A673 (cell line): Measurements from ENCODE around the gene CLEC12A. TPM values are rescaled to one million over a fixed set of nuclear protein-coding genes. Genes with fewer than 3 reads are reported as not detected.

ENCODE experiments used
- BruUV-seq: library from RNA; stranded (reverse); fragments of 400-500 nt; replicated peaks from 2 replicates; lab custom pipeline; 2021; lab: Mats Ljungman, UMichigan
- CTCF ChIA-PET: fragments of 300-600 bp; sonication (Branson Sonifier 250); formaldehyde crosslinking; loops from one replicate; lab custom pipeline; 2022; ENCODE audit warnings: antibody characterized with exemption; lab: Charles Lee
- POLR2A ChIA-PET: fragments of 300-600 bp; sonication (Branson Sonifier 250); formaldehyde crosslinking; loops from one replicate; lab custom pipeline; 2022; ENCODE audit warnings: antibody characterized with exemption; ENCODE audit not compliant: low non-redundant PET; lab: Charles Lee
- DNase-seq: peaks from one replicate; pipeline ENCODE4 v3.0.0-alpha.2; 2015; ENCODE audit warnings: low spot score
- H3K27ac ChIP-seq: fragments of 200-600 bp; sonication (generic); 2 replicates; pipeline ENCODE4 v1.5.1; 2016; ENCODE audit warnings: mixed run types, low read depth, mild to moderate bottlenecking, mixed read lengths, antibody characterized with exemption, low read length; ENCODE audit not compliant: poor library complexity, severe bottlenecking
- H3K27me3 ChIP-seq: fragments of 200-600 bp; sonication (generic); replicated peaks from 2 replicates; pipeline ENCODE4 v1.6.1; 2017; ENCODE audit warnings: mixed run types, low read depth, mild to moderate bottlenecking, mixed read lengths, antibody characterized with exemption, low read length; ENCODE audit not compliant: insufficient read depth, poor library complexity
- H3K36me3 ChIP-seq: fragments of 200-600 bp; sonication (generic); 2 replicates; pipeline ENCODE4 v1.6.1; 2016; ENCODE audit warnings: mixed run types, mild to moderate bottlenecking, mixed read lengths, antibody characterized with exemption, low read length; ENCODE audit not compliant: insufficient read depth, poor library complexity, severe bottlenecking
- H3K4me1 ChIP-seq: fragments of 200-600 bp; sonication (generic); 2 replicates; pipeline ENCODE4 v1.6.1; 2017; ENCODE audit warnings: mixed run types, mild to moderate bottlenecking, mixed read lengths, antibody characterized with exemption, low read length; ENCODE audit not compliant: insufficient read depth, poor library complexity, severe bottlenecking
- H3K4me3 ChIP-seq: fragments of 200-600 bp; sonication (generic); 2 replicates; pipeline ENCODE4 v1.5.1; 2016; ENCODE audit warnings: low read depth, mixed run types, mild to moderate bottlenecking, mixed read lengths, low read length; ENCODE audit not compliant: poor library complexity, severe bottlenecking
- H3K9me3 ChIP-seq: fragments of 200-600 bp; sonication (generic); 2 replicates; pipeline ENCODE4 v1.6.1; 2016; ENCODE audit warnings: mixed run types, low read depth, mild to moderate bottlenecking, mixed read lengths, antibody characterized with exemption, low read length; ENCODE audit not compliant: poor library complexity, severe bottlenecking
- CTCF ChIP-seq: fragments of 300-800, 200-600 bp; sonication (generic); conservative IDR thresholded peaks from 2 replicates; pipeline ENCODE4 v1.5.1; 2017; ENCODE audit warnings: low read depth, mild to moderate bottlenecking, antibody characterized with exemption, low read length, moderate library complexity, mixed read lengths
- EZH2 ChIP-seq: fragments of 200-600 bp; sonication (generic); IDR thresholded peaks from 2 replicates; pipeline ENCODE4 v1.6.1; 2017; ENCODE audit warnings: borderline replicate concordance, low read depth, mild to moderate bottlenecking, mixed read lengths, antibody characterized with exemption, low read length; ENCODE audit not compliant: poor library complexity, severe bottlenecking
- intact Hi-C: fragments of 100-400 bp; cut with micrococcal nuclease; formaldehyde crosslinking; loops from one replicate; pipeline ENCODE4 v1.10.0; 2022; ENCODE audit not compliant: unreplicated experiment
- total RNA-seq: library from RNA; stranded (reverse); gene quantifications from 2 replicates; pipeline ENCODE4 v1.2.3, GENCODE V29; 2021

The CLEC12A gene
- total RNA-seq, 1 experiment from 2014 or later, result not detected

GRCh38 chr12:9933958-9934357 is 37.3 kb upstream of the CLEC12A start:
- DNase-seq, result no peak
- CTCF ChIA-PET, result no interaction called here
- BruUV-seq, result no TSS peak
- H3K36me3 ChIP-seq, result no peaks in the 10 kb centered on the region
- H3K27ac ChIP-seq, result no peak overlapping the region
- peaks cover 33% of the 10 kb centered on the region for H3K27me3 ChIP-seq
- POLR2A ChIA-PET, result no interaction called here
- no peak for TF ChIP-seq EZH2
- no peak for TF ChIP-seq CTCF
- intact Hi-C loops, result no loop called here
- no peak overlapping the region for H3K4me3 ChIP-seq
- no peaks in the 10 kb centered on the region for H3K9me3 ChIP-seq
- H3K4me1 ChIP-seq, result no peaks in the 10 kb centered on the region

GRCh38 chr12:9935026-9935425 is 36.2 kb upstream of the CLEC12A start:
- Histone ChIP-seq H3K27ac (no peak overlapping the region), H3K36me3 (no peaks in the 10 kb centered on the region), H3K27me3 (peaks cover 34% of the 10 kb centered on the region), H3K9me3 (no peaks in the 10 kb centered on the region), H3K4me3 (no peak overlapping the region), H3K4me1 (no peaks in the 10 kb centered on the region)
- DNase-seq, result no peak
- TF ChIP-seq CTCF (no peak), EZH2 (no peak)
- CTCF ChIA-PET, result no interaction called here
- intact Hi-C loops, result no loop called here
- POLR2A ChIA-PET, result no interaction called here
- BruUV-seq, result no TSS peak

GRCh38 chr12:9936591-9936990 is 34.6 kb upstream of the CLEC12A start:
- BruUV-seq, result no TSS peak
- Histone ChIP-seq H3K4me1 (no peaks in the 10 kb centered on the region), H3K9me3 (no peaks in the 10 kb centered on the region), H3K27me3 (peaks cover 33% of the 10 kb centered on the region), H3K36me3 (no peaks in the 10 kb centered on the region), H3K27ac (no peak overlapping the region), H3K4me3 (no peak overlapping the region)
- intact Hi-C loops, result no loop called here
- ChIA-PET CTCF (no interaction called here), POLR2A (no interaction called here)
- TF ChIP-seq CTCF, result no peak
- no peak for TF ChIP-seq EZH2
- DNase-seq, result no peak
